GM10266 (cell line): ENCODE measurements around the gene MRPL27.
"Not testable (repeated sequence)": the region's sequence is repeated elsewhere in the genome, so short reads cannot be mapped to it uniquely, and the experiment has no call there.

Source experiments
- DNase-seq: peaks from one replicate; pipeline ENCODE4 v3.0.0; 2012; ENCODE audit errors: extremely low spot score
- TF ChIP-seq, protein P1 (sequence below): IDR thresholded peaks from 2 replicates; pipeline ENCODE4 v1.5.1; 2012; ENCODE audit warnings: mild to moderate bottlenecking, low read depth; ENCODE audit not compliant: control insufficient read depth, insufficient read depth; ENCODE audit errors: missing control alignments

Gene MRPL27

DNA sequence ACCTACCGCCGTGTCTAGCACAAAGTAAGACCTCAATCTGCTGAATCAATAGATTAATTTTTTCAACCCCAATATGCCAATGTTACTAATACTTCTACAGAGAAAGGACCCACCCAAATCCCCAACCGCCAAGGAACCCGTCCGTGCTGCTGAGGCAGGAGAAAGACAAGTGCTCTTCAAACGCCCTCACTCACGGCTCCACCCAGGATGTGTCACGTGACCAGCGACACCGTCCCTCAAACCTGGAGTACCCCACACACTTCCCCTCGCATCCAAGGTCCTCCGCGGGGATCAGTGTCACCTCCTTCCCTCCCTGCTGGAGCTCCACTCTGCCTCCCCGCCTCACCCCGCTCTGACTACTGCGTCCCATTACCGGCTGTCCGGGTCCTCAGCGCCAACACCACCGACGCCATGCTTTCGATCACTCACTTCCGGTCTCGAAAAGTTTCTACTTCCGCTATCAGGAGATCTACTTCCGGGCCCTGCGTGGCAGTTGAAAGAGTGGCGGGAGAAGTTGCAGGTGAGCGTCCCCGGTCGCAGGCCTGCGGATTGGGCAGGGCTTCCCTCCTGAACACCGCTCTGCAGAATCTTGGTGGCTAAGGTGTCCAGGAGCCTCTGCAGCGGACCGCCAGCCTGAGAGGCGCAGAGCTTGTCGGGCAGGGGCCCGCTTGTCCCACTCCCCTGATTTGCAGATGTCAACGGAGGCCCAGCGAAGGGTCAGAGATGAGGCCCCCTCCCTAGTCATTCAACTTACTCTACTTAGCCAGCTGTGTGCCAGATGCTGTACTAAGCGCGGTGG, at the start of gene MRPL27, which contains the start of gene EME1:
MRPL27 (minus strand) TSS at position 427 of the 799 bp plus-strand sequence; CDS start at position 413, 14 bp downstream.
EME1 (plus strand) TSS at position 472 of the 799 bp plus-strand sequence. CDS start 1,980 bp downstream, outside the sequence.
- peak; percentile 84 for DNase-seq
- TF ChIP-seq, protein P1, sequence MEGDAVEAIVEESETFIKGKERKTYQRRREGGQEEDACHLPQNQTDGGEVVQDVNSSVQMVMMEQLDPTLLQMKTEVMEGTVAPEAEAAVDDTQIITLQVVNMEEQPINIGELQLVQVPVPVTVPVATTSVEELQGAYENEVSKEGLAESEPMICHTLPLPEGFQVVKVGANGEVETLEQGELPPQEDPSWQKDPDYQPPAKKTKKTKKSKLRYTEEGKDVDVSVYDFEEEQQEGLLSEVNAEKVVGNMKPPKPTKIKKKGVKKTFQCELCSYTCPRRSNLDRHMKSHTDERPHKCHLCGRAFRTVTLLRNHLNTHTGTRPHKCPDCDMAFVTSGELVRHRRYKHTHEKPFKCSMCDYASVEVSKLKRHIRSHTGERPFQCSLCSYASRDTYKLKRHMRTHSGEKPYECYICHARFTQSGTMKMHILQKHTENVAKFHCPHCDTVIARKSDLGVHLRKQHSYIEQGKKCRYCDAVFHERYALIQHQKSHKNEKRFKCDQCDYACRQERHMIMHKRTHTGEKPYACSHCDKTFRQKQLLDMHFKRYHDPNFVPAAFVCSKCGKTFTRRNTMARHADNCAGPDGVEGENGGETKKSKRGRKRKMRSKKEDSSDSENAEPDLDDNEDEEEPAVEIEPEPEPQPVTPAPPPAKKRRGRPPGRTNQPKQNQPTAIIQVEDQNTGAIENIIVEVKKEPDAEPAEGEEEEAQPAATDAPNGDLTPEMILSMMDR = no peak

DNA sequence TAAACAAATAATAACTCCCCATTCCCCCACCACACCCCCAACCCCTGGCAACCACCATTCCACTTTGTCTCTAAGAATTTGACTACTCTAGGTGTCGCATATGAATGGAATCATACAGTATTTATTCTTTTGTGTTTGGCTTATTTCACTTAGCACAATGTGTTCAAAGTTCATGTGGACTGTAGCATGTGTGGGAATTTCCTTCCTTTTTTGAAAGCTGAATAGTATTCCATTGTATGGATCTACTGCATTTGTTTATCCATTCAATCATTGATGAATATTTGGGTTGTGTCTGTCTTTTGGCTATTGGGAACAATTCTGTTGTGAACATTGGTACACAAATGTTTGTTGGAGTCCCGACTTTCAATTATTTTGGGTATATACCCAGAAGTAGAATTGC, 49.8 kb upstream of the MRPL27 start:
- no peak for DNase-seq
- TF ChIP-seq, protein P1 = no peak

DNA sequence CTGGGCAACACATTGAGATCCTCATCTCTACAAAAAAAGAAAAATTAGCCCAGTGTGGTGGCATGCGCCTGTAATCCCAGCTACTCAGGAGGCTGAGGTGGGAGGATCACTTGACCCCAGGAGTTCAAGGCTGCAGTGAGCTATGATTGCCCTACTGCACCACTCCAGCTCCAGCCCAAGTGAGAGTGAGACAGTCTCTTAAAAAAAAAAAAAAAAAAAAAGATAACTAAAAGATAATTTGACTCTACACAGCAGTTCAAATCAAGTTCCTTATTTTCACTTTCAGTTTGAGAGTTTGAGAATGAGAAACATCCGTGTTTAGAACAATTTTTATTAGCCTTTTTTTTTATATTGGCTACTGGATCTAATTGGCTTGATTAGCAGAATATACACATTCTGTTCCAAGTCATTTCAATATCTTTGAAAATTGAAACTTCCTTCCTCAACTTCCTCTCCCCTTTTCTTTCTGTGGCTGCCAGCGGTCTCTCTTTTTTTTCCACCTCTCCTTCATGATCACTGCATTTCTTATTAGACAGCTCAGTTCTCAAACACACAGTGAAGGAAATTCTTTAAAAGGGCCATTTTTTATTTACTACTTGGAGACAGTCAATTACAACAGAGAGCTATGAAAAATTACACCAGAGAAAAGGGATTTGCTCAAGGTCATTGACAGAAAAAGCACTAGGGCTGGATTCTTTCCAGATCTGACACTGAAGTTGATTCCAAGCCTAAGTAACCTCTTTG, 48.5 kb upstream of the MRPL27 start:
- DNase-seq = peak; percentile 55
- TF ChIP-seq, protein P1 = no peak

DNA sequence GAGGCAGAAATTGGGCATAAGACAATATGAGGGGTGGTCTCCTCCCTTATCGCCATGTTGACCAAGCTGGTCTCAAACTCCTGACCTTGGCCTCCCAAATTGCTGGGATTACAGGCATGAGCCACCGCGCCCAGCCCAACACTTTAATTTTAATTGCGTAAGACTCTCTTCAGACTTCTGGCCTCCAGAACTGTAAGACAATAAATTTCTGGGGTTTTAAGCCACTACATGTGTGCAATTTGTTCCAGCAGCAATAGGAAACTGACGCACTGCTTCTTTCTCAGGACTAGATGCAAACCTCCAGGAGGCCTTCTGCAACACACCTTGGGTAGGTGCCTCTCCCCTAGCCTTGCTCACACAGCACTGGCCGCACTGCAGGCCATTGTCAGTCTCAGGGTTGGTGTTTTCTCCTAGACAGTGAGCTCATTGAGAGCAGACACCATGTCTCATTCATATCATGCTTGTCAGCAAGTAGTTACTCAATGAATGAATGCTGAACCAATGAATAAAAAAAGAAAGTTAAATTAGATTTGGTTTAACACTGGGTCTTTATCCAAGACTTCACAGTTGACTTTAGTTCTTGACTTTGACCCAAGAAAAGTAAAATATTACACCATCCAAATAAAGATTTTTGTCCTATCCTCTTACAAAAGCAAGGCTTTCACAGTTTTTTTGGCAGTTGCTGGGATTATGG, 47.6 kb upstream of the MRPL27 start:
- DNase-seq = no peak
- TF ChIP-seq, protein P1 = no peak

DNA sequence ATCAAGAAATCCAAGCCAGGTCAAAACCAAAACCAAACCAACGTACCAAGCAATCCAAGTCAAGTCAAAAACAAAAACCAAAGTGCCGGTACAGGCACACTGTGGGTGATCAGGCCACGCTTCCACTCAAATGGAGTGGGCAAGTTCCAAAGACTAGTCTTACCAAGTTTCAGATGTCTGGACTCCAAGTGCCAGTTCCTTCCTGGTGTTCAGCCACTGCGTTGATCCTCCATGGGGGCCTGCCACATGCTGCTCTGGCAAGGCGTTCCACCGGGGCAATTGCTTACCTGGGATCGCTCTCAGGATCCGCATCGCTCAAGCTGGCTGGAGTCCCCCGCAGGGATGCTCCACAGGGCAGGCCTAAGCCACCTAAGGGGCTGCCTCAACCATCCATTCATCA, 46.6 kb upstream of the MRPL27 start:
- DNase-seq = not testable (repeated sequence)

DNA sequence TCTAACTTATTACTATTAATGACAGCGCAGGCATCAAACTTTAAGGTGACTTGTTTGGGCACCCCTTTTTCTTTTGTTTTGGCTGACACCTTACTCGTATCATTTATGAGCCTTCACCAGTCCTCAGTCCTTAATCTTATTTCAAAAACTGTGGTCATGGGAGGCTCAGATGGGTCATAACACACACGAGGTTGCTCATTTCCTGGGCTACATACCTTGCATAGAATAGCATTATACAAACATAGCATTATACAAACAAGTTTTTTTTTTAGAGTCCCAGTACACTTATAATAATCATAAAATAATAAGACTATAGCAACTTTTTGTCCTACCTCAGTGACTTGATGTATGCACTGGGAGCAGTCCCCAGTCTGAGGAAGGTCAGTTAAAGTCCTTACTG, 41.8 kb upstream of the MRPL27 start:
- no peak for DNase-seq
- TF ChIP-seq, protein P1 = no peak

DNA sequence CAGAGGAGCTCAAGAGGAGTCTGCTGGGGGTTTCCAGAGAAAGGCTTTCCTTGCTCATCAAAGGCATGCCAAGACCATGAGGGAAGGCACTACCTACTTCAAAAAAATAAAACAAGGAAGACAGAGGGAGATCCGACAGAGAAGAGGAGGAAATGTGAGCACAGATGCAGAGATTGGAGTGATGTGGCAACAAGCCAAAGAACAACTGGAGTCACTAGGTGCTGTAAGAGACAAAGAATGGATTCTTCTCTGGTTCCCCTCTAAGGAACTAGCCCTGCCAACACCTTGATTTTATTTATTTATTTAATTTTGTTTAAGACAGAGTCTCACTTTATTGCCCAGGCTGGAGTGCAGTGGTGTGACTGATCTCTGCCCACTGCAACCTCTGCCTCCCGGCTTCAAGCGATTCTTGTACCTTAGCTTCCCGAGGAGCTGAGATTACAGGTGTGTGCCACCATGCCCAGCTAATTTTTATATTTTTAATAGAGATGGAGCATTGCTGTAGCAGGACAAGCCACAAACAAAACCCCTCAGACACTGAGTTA, 39.3 kb upstream of the MRPL27 start:
- no peak for DNase-seq

More for the DNA sequence above, 39.3 kb upstream of the MRPL27 start:
- TF ChIP-seq, protein P1 = no peak
